ENCODE results near the gene PFKL.

Gene PFKL

DNA sequence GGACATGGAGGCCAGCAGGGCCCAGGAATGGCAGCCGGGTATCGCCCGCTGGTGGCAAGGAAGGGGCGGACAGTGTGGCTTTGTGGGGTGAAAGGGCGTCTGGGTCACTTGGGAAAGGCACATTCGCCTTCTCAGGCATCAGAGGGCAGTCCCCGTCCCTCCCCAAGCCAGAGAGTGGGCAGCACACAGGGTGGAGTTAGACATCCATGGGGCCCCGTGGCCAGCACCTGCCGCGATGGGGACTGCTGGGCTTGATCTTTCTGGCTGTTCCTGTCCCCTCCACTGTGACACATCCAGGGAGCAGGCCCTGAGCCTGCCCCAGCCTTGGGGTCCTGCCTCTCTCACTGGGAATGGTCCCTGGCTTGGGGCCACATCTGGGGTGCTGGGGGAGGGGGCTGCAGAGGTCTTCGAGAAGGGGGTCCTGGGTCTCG is 49.6 kb downstream of the PFKL start:
- H3K9me3 Mint-ChIP-seq, result no peaks in the 10 kb centered on the region
- H3K27me3 Mint-ChIP-seq, result peaks cover 0 to 34% of the 10 kb centered on the region in 2 donors
- H3K27ac Mint-ChIP-seq, result no peak overlapping the region
- DNase-seq (no peak), ATAC-seq (replicated peaks) (no peak)
- H3K4me3 Mint-ChIP-seq, result peak overlapping the region in 1 of 2 donors; percentile 17
- no peaks in the 10 kb centered on the region for H3K36me3 Mint-ChIP-seq (ENCODE audit: insufficient read depth)
- peaks cover 10 to 19% of the 10 kb centered on the region in 2 donors for H3K4me1 Mint-ChIP-seq (ENCODE audit: low read depth in 2 of 2)

DNA sequence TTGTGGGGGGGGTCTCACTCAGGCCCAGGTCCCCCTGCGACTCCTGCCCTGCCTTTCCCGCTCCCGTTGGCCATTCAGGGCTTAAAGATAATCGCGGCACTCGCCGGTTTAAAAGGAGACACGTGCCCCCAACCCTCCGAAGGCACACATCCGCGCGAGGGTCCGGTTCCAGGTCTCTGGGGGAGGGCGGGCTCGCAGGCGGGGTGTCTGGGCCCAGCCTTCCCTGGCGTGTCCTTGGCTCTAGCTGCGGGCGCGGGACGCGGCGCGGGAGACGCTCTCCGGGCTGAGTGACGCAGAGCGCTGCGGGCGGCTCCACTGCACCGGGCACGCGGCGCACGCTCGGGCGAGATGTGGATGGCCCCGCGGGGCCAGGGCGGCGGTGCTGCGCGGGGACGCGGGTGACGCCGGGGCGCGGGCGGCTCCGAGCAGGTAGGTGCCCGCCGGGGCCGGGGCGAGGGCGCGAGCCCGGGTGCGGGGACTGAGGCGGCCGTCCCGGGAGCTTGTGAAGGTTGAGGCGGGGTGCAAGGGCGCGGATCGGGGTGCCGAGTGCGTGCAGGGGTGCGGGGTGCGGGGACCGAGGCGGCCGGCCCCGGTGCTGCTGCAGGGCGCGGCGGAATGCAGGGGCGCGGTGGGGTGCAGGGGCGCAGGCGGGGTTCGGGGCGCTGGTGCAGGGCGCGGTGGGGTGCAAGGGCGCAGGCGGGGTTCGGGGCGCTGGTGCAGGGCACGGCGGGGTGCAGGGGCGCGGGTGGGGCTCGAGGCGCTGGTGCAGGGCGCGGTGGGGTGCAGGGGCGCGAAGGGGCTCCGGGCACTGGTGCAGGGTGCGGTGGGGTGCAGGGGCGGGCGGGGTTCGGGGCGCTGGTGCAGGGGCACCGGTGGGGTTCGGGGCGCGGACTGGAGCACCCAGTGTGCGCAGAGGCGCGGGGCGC is 50.3 kb downstream of the PFKL start:
- Mint-ChIP-seq H3K27ac (no peak overlapping the region), H3K27me3 (peaks cover 0 to 27% of the 10 kb centered on the region in 2 donors), H3K36me3 (ENCODE audit: insufficient read depth) (no peaks in the 10 kb centered on the region), H3K4me3 (peak overlapping the region in 1 of 2 donors; percentile 17), H3K4me1 (ENCODE audit: low read depth in 2 of 2) (peaks cover 14 to 23% of the 10 kb centered on the region in 2 donors), H3K9me3 (no peaks in the 10 kb centered on the region)
- ATAC-seq (replicated peaks), result no peak
- DNase-seq, result no peak

DNA sequence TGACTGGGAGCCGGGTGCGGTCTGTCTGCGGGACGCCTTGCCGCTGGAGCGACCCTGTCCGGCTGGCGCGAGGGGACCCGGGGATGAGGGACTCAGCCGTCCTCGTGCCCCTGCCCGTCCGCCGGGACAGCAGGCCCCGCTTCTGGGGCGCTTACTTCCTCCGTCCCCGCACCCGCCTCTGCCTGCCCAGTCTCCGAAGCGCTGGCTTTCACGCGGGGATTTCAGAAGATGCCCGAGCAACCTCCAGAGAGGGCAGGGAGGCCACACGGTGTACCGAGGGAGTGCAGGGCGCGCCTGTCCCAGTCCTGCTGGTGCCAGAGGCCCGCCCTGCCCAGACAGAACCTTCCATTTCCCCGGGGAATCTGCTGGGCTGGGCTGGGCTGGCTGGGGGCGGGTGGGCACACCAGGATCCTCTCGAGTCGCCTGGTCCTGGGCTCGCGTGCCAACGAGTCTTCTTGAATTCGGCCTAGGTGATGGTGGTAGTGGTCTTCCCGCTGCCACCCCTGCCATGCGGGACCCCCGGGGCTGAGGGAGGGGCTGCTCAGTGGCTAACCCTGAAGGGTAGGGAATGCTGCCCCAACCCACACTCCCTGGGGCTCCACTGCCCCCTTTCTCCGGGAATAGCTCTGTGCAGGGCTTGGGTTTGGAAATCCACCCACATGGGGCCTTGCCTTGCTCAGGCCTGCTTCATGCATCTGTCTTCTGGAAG is 51.1 kb downstream of the PFKL start:
- H3K4me1 Mint-ChIP-seq (ENCODE audit: low read depth in 2 of 2), result peaks cover 20 to 30% of the 10 kb centered on the region in 2 donors
- DNase-seq (no peak), ATAC-seq (replicated peaks) (no peak)
- no peak overlapping the region for H3K27ac Mint-ChIP-seq
- peaks cover 0 to 20% of the 10 kb centered on the region in 2 donors for H3K27me3 Mint-ChIP-seq
- no peaks in the 10 kb centered on the region for H3K9me3 Mint-ChIP-seq
- H3K4me3 Mint-ChIP-seq, result peak overlapping the region in 1 of 2 donors; percentile 14
- H3K36me3 Mint-ChIP-seq (ENCODE audit: insufficient read depth), result no peaks in the 10 kb centered on the region

DNA sequence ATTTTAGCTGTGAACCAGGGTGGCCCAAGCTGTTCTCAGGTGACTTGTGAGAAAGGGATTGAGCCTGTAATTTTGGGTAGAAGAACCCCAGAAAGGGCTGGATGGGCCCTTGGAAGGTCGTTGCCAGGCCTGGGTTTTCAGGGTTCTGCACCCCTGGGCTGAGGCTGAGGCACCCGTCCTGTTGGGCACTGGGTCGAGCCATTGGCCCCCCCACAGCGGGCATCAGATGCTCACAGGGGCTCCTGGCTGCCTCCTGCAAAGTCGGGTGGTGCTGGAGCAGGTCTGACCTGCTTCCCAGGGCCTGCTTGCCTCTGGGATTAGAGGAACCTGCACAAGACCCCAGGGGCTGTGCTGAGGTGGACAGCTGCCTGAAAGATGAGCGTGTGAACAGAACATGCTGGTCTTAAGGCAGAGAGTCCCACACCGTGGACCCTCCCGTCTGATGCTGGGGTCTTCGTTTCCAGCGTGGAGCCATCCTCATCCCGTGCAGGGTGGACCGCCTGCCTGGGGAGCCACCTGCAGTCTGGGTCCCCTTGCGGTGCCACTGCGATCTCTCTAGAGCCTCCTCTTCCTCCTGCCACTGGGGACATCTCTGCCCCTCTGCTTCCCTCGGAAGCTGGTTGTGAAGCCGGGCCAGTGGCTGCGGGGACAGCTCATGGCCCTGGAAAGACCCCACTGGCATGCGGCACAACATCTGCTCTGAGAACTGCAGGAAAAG is 51.8 kb downstream of the PFKL start:
- Mint-ChIP-seq H3K9me3 (no peaks in the 10 kb centered on the region), H3K36me3 (ENCODE audit: insufficient read depth) (peaks cover 3% of the 10 kb centered on the region), H3K4me1 (ENCODE audit: low read depth in 2 of 2) (peaks cover 20 to 32% of the 10 kb centered on the region in 2 donors), H3K27me3 (peaks cover 0 to 14% of the 10 kb centered on the region in 2 donors), H3K4me3 (no peak overlapping the region), H3K27ac (peak overlapping the region in 1 of 2 donors; percentile 47)
- no peak for ATAC-seq (replicated peaks)
- no peak for DNase-seq

DNA sequence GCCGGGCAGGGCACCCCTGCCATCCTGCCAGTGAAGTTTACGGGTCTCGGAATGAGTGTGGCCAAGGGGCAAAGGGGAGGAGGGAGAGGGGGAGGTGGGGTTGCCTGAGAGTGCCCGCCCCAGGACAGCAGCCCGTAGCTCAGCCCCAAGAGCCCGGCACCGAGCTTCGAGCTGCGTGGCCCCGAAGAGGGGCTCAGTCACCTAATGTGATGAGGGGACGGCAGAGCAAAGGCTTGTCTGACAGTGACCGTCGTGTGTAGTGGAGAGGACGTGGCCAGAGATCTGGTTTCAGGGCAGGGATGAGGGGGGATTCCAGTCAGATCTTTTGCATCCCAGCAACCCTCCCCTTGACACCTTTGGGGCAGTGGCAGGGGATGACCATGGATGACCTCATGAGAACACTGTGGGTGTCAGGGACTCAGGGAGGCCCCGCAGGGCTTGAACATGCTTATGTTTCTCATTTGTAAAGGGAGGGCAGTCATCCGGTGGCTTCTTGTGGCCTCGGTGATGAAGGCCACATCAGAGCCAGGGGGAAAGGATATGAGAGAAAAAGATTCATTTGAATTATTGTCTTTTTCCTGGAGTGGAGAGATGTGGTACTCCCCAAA is 52.5 kb downstream of the PFKL start:
- Mint-ChIP-seq H3K9me3 (no peaks in the 10 kb centered on the region), H3K36me3 (ENCODE audit: insufficient read depth) (peaks cover 3% of the 10 kb centered on the region), H3K27ac (peak overlapping the region in 1 of 2 donors; percentile 47), H3K4me1 (ENCODE audit: low read depth in 2 of 2) (peaks cover 20 to 32% of the 10 kb centered on the region in 2 donors), H3K4me3 (peak overlapping the region; percentile 80 to 82), H3K27me3 (peaks cover 0 to 14% of the 10 kb centered on the region in 2 donors)
- ATAC-seq (replicated peaks) (no peak), DNase-seq (no peak)

DNA sequence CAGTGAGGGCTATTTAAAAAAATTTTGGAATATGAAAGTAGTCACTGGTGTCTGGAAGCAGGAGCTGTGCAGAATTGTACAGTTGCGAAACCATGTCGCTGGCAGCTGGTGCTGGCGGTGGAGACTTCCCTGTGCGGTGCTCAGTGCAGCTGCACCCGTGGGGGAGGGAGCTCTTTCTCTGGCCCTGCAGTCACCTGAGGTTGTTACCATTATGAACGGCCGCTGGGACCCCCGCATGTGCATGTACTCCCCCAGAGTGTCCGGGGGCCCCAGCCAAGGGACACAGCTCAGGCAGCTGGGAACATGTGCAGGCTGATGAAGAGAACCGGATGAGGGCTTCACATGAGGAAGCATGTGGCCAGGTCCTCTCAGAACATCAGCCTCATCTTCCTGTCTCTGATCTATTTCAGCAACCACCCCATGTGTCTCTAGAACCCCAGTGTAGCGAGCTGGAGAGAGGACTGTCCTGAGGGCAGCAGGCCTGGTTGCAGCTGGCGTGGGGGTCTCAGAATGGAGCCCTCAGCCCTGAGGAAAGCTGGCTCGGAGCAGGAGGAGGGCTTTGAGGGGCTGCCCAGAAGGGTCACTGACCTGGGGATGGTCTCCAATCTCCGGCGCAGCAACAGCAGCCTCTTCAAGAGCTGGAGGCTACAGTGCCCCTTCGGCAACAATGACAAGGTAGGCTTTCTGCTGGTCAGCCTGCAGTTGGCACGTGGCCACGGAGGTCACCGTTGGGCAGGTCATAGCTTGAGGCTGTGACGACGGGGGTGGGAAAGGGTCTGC is 53.5 kb downstream of the PFKL start, which contains the start of gene TRPM2:
TSS of gene TRPM2 (plus strand) at position 431 of the 780 bp plus-strand sequence. CDS start at position 511, 80 bp downstream.
- H3K27me3 Mint-ChIP-seq, result peaks cover 0 to 14% of the 10 kb centered on the region in 2 donors
- peaks cover 20 to 32% of the 10 kb centered on the region in 2 donors for H3K4me1 Mint-ChIP-seq (ENCODE audit: low read depth in 2 of 2)
- ATAC-seq (replicated peaks) (peak; percentile 88), DNase-seq (no peak)
- H3K4me3 Mint-ChIP-seq, result peak within 1 kb of the TSS; percentile 80 to 82
- H3K27ac Mint-ChIP-seq, result peak within 1 kb of the TSS in 1 of 2 donors; percentile 77
- H3K36me3 Mint-ChIP-seq (ENCODE audit: insufficient read depth), result peaks cover 3% of the 10 kb centered on the region
- H3K9me3 Mint-ChIP-seq, result no peaks in the 10 kb centered on the region

DNA sequence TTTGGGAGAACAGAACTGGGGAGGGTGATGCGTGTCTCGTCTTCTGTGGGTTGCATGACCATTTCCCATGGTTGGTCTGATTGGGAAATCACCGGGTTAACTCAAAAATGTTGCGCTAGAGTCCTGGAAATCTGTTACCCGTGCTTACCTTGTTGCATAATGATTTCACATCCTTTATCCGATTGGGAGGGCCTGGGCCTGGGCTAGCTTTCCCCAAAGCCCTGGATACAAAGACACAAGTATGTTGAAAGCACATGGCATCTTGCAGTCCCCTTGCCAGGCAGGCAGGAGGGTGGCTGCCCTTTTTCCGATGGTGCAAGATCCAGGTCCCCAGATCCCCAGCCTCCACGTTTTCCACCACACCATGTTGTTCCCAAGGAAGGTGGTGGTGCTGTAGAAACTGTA is 54.1 kb downstream of the PFKL start:
- Mint-ChIP-seq H3K9me3 (no peaks in the 10 kb centered on the region), H3K36me3 (ENCODE audit: insufficient read depth) (peaks cover 3% of the 10 kb centered on the region), H3K27me3 (peaks cover 0 to 7% of the 10 kb centered on the region in 2 donors), H3K27ac (peak overlapping the region in 1 of 2 donors; percentile 23), H3K4me1 (ENCODE audit: low read depth in 2 of 2) (peaks cover 20 to 32% of the 10 kb centered on the region in 2 donors), H3K4me3 (peak overlapping the region; percentile 80 to 82)
- ATAC-seq (replicated peaks) (no peak), DNase-seq (no peak)

DNA sequence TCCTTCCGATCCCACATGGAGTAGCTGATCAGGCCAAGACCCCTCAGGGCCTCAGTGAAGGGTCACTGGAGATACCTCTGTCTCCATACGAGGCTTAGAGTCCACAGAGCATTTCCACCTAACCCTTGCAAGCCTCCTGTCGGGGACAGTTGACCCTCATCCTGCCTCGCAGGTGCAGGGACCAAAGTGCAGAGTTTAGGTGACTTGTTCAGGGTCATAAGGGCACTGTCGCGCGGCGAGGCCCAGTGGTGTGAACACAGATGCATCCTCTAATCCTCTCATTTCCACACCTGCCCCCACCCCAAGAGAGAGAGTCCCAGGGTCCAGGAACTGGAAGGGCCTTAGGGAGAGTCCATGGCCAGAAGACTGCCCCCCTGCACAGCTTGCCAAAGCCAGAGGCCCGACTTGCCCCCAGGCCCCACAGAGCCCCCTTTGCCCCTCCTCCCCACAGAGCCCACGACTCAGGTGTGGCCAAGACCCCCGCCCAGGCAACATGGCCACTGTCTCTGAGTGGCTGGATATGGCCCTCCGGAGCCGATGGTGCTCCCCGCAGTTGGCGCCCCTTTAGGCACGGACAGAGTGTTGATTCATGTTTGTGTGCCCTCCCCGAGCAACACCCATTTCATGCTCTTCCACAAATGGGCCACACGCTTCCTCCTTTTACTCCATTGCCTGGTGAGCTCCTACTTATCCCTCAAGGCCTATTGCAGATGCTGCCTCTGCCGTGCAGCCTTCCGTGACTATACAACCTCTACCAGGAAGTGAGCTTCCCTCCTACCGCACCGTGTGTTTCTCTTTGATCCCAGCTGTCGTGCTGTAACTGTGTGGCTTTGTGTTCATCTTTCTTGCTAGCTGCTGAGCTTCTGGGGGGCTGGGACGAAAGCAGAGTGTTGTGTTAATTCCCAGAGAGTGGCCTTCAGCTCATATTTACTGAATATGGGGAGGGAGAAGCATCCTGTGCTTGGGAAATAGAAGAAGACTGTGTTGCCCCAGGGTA is 55.2 kb downstream of the PFKL start:
- peaks cover 6% of the 10 kb centered on the region for H3K36me3 Mint-ChIP-seq (ENCODE audit: insufficient read depth)
- peak overlapping the region; percentile 55 to 82 for H3K4me3 Mint-ChIP-seq
- H3K4me1 Mint-ChIP-seq (ENCODE audit: low read depth in 2 of 2), result peaks cover 20 to 32% of the 10 kb centered on the region in 2 donors
- no peaks in the 10 kb centered on the region for H3K27me3 Mint-ChIP-seq
- H3K27ac Mint-ChIP-seq, result peak overlapping the region; percentile 23 to 33
- H3K9me3 Mint-ChIP-seq, result no peaks in the 10 kb centered on the region
- DNase-seq (no peak), ATAC-seq (replicated peaks) (no peak)

DNA sequence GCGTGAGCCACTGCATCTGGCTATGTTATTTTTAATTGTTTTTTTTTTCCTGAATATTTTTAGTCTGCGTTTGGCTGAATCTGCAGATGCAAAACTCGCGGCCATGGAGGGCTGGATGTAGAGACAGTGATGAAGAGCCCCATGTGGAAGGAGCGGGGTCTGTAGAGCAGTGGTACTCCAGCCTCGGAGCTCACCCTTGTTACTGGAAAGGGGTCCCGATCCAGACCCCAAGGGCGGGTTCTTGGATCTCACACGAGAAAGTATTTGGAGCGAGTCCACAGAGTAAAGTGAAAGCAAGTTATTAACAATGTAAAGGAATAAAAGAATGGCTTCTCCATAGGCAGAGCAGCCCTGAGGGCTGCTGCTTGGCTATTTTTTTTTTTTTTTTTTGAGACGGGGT is 56.3 kb downstream of the PFKL start:
- Mint-ChIP-seq H3K9me3 (no peaks in the 10 kb centered on the region), H3K4me1 (ENCODE audit: low read depth in 2 of 2) (peaks cover 20 to 32% of the 10 kb centered on the region in 2 donors), H3K27ac (peak overlapping the region in 1 of 2 donors; percentile 33), H3K36me3 (ENCODE audit: insufficient read depth) (peaks cover 6% of the 10 kb centered on the region), H3K27me3 (no peaks in the 10 kb centered on the region), H3K4me3 (no peak overlapping the region)
- DNase-seq, result no peak
- ATAC-seq (replicated peaks), result no peak

DNA sequence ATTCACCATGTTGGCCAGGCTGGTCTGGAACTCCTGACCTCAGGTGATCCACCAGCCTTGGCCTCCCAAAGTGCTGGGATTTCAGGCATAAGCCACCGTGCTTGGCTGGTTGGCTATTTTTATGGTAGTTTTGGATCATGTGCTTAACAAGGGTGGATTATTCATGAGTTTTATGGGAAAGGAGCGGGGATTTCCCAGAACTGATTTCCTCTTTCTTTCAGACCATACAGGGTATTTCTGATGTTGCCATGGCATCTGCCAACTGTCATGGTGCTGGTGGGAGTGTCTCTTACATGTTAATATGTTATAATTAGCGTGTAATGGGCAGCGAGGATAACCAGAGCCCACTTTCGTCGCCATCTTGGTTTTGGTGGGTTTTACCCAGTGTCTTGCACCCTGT is 56.8 kb downstream of the PFKL start:
- H3K27ac Mint-ChIP-seq, result no peak overlapping the region
- no peak overlapping the region for H3K4me3 Mint-ChIP-seq
- H3K27me3 Mint-ChIP-seq, result no peaks in the 10 kb centered on the region
- DNase-seq, result no peak
- peaks cover 20 to 32% of the 10 kb centered on the region in 2 donors for H3K4me1 Mint-ChIP-seq (ENCODE audit: low read depth in 2 of 2)
- H3K9me3 Mint-ChIP-seq, result no peaks in the 10 kb centered on the region
- H3K36me3 Mint-ChIP-seq (ENCODE audit: insufficient read depth), result peaks cover 6% of the 10 kb centered on the region
- ATAC-seq (replicated peaks), result no peak

DNA sequence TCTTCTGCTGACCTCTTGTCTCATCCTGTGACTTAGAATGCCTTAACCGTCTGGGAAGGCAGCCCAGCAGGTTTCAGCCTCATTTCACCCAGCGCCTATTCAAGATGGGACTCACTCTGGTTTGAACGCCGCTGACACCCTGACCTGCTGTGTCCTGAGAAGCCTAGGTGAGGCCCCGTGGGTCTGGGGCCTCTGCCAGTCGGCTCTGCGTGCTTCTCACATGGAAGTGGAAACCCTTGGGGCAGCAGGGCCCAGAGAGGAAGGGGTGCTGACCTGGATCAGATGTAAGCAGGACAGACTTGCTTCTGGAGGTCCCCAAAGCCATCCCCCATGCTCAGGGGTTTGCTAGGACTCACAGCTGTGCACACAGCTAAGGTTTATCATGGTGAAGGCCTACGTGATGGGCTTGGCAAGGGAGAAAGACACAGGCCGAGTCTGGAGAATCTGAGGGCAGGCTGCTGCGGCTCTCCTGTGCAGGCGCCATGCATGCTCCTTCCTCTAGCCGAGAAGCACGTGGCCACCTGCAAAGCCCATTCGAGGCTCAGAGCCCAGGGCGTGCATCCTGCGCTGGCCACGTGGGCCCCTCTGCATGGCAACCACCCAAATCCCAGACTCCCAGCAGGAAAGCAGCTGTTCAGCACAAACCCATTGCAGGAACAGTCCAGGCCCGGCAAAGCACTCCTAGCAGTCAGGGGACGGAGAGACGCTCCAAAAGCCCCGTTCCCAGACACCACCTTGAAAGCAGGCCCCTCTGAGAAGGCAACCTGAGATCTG is 57.4 kb downstream of the PFKL start:
- ATAC-seq (replicated peaks) (no peak), DNase-seq (no peak)
- no peak overlapping the region for H3K4me3 Mint-ChIP-seq
- H3K36me3 Mint-ChIP-seq (ENCODE audit: insufficient read depth), result peaks cover 6% of the 10 kb centered on the region
- no peaks in the 10 kb centered on the region for H3K9me3 Mint-ChIP-seq
- H3K4me1 Mint-ChIP-seq (ENCODE audit: low read depth in 2 of 2), result peaks cover 20 to 32% of the 10 kb centered on the region in 2 donors
- H3K27me3 Mint-ChIP-seq, result no peaks in the 10 kb centered on the region
- H3K27ac Mint-ChIP-seq, result no peak overlapping the region

Data from effector memory CD8-positive, alpha-beta T cell (primary cell).